8988T (cell line): ENCODE data around the gene MPO.

Experiments used
- DNase-seq: peaks from one replicate; pipeline ENCODE4 v3.0.0; 2011

MPO gene

DNA sequence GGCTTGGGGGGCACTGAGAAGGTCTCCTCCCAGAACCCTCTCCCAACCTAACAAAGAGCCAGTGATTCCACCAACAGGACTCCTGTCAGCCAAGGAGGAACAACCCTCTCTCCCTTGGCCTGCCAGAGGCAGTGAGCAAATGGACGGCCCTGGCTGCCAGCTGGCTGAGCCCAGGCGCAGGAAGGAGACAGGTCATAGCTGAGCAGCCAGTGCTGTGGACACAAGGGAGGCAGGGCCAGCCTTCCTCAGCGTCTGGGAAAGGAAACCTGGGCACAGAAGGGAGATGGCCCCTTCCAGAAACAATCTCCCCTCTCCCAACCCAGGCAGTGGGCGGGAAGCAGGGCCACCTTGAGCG is 2.1 kb downstream of the MPO start:
- DNase-seq: no peak

GRCh38 chr17:58277802-58278595 is 2.7 kb downstream of the MPO start:
- no peak for DNase-seq

GRCh38 chr17:58277107-58277801 is 3.5 kb downstream of the MPO start:
- DNase-seq: no peak

DNA sequence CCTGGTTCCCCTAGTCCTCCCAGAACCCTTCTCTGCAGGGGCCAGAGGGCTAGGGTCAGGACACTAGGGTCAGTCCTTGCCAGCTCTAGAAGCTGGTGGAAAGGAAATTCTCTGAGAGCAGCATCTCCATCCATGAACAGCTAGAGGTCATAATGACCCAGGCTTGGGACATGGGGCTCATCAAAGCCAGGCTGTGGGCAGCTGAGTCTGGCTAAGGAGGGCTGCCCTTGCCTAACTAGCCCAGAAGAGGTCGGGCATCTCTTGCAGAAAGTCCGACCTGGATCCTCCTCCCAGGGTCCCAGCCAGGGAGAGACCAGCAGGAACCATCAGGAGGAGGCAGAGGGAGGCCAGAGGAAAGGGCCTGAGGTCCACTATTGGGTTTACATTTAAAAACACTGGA is 4.3 kb downstream of the MPO start:
- no peak for DNase-seq

- DNase-seq: no peak
Observed at GRCh38 chr17:58275417-58275816, 5.3 kb downstream of the MPO start.

DNA sequence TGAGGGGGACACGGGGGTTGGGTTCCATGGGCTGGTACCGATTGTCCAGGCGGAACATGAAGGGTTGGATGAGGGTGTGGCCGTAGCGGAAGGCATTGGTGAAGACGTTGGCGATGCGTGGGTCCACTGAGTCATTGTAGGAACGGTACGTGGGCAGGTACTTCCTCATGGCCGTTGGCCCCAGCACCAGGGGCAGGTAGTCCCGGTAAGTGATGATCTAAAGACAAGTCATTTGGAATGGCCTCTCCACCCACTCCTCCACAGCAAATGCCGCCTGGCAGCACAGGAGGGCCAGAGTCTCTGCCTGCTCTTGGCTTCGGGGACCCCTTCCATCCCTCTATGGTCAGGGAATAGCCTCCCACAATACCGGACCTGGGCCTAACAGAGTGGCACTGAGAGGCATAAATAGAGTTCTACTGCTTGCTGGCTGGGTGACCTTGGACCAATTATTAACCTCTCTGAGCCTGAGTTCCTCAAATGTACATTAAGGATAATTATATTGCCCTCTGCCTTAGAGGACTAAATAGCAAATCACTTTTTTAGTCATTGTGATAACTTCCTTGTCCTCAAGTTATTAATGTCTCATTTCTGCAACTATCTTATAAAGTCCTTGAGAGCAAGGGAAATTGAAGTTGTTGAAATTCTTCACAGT is 7.2 kb downstream of the MPO start:
- DNase-seq: no peak

DNA sequence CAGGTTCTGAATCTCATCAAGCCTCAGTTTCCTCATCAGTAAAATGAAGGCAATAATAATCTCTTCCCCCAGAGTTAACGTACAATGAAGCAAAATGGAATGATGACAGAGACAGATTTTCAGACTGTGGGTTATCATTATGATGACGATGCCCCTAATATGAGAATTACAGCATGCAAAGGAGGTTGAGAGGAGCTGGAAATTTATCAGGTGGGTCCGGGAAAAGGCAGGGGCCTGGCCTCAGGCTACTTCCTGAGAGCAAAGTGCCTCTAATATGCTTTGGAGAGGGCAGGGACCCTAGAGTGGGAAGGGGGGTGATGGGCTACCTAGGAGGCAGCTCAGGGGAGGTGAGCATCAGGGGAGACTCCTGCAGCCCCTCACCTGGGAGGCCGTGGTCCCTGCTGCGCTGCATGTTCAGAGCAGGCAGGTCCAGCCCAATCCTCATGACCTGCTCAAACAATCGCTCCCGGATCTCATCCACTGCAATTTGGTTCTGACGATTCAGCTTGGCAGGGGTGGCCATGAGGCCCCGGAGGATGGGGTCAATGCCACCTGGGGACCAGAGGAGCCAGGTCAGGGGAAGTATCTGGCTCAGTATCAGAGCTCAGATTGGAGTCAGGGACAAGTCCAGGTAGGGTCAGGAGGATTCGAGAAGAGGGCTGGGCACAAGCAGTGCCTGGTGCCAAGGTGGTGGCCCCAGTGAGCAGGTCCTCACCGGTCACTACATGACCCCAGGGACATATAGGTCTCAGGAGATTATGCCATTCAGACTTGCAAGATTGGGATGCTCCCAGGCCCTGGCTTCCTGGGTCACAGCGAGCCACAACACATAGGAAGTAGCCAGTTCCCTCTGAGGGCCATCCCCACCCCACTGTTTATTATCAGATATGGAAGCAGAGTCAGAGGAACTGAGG is 8.1 kb downstream of the MPO start:
- DNase-seq: no peak

- no peak for DNase-seq
Observed at GRCh38 chr17:58271216-58271931, 9.4 kb downstream of the MPO start.

DNA sequence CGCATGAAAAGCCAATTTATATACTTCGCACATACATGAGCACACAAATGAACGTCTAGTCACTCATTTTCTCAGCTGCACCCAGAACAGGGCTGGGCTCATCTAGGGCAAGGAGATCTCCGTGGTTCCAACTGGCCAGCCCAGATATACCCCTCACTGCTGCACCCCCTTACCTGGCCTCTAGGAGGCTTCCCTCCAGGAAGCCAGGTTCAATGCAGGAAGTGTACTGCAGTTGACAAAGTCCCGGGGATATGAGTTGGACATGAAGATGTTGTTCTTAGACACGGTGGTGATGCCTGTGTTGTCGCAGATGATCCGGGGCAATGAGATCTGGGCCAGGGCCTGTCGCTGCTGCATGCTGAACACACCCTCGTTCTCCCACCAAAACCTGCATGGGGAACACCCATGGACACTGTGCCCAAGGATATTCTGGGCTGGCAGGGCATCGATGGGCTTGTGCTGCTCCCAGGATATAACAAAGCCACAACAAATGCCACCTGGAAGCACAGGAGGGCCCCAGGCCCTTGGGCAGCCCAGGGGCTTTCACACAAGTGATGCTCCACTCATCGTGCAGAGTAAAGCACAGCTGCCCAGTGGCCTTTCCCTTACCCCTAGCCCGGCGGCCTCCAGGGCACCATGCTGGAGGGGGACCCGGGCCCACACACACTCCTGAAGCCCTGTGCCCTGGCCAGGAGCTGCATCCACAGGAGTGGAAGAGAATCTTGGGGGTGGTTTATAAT is 10.1 kb downstream of the MPO start:
- no peak for DNase-seq

DNA sequence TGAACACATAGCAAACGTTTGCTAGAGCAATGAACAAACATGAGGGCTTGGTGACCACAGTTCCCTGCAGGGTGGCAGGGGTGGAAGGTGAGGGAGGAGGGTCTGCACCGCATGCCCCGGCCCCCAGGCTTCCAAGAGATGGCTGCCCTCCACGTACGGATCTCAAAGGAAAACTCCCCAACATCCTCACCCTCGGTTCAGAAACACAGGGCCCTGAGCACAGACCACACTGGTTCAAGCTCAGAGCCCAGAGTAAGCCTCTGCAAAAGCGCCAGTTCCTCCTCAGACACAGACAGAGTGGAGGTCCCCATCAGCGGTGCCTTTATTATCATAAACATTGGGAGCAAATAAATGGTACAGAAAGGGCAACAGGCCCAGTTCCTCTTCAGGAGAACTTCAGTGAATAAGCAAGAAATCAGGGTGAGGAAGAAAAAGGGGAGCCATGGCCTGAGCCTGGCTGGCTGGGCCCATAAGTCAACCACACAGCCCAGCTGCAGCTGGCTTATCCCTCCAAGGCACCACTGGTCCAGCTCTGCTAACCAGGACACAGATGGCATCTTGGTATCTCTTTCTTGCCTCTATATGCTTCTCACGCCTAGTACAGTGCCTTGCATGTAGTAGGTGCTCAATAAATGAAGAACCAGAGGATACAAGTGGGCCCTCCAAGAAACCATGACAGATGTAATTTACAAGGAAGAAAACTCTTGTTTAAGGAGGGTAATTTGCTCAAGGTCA is 11.0 kb downstream of the MPO start:
- no peak for DNase-seq

GRCh38 chr17:58268774-58269556 is 11.8 kb downstream of the MPO start:
- no peak for DNase-seq

- no peak for DNase-seq
Observed at GRCh38 chr17:58268326-58268725, 12.4 kb downstream of the MPO start.

DNA sequence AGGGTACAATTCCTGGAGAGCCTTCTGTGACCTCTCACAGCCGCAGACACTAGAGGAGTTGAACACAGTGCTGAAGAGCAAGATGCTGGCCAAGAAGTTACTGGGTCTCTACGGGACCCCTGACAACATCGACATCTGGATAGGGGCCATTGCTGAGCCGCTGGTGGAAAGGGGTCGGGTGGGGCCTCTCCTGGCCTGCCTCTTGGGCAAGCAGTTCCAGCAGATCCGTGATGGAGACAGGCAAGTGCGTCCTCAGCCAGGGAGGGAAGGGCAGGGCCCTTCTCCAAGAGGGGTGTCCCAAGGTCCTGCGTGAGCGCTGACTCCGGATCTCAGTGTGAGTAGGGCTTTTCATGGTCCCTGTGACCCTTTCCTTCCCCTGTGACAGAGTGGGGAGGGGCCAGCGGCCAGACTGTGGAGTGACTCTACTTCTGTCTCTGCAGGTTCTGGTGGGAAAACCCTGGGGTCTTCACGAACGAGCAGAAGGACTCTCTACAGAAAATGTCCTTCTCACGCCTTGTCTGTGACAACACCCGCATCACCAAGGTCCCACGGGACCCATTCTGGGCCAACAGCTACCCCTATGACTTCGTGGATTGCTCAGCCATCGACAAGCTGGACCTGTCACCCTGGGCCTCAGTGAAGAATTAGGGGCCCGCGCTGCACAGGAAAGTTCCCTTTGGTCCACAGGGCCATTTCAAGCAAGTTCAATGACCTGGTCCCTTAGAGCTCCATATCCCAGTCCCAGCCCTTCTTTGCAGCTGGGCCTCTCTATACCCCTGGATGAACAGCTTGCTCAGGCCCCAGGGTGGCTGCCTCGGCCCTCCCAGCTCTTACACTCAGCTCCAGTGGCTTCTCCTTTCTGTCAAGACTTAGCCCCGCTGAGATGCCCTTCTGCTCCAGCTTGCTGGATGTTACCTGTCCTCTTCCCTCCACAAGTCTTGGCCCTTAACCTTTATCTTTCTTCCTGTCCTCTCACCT is 13.1 kb downstream of the MPO start:
- DNase-seq: no peak

DNA sequence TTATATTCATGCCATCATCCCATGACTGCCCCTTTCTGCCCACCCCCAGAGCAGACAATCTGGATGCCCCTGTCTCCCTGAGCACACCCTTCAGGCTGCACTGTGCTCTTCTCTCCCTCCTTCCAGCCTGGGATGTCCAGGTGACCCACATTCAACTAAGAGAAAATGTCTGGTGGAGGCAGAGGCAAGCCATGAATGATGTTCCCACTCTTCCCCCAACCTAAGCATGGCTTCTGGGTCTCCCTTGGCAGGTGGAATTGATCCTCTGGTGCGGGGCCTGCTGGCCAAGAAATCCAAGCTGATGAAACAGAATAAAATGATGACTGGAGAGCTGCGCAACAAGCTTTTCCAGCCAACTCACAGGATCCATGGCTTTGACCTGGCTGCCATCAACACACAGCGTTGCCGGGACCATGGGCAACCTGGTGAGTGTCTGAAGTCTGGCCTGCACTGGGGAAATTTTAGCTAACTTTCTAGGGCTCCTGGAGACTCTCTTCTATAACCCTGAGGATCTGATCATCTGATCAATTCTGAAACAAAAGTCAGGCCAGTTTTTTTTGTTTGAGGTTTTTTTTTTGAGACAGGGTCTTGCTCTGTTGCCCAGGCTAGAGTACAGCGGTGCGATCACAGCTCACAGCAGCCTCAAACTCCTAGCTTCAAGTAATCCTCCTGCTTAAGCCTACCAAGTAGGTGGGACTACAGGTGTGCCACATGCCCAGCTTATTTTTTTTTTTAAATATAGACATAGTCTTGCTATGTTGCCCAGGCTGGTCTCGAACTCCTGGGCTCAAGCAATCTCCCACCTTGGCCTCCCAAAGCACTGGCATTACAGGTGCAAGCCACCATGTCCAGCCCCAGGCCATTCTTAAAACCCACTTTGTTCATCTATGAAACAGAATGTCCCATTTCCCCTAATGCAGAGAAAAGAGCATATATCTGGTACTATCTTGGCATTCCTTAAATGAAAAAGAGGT is 14.5 kb downstream of the MPO start:
- no peak for DNase-seq

- no peak for DNase-seq
Observed at GRCh38 chr17:58265271-58265670, 15.5 kb downstream of the MPO start.

DNA sequence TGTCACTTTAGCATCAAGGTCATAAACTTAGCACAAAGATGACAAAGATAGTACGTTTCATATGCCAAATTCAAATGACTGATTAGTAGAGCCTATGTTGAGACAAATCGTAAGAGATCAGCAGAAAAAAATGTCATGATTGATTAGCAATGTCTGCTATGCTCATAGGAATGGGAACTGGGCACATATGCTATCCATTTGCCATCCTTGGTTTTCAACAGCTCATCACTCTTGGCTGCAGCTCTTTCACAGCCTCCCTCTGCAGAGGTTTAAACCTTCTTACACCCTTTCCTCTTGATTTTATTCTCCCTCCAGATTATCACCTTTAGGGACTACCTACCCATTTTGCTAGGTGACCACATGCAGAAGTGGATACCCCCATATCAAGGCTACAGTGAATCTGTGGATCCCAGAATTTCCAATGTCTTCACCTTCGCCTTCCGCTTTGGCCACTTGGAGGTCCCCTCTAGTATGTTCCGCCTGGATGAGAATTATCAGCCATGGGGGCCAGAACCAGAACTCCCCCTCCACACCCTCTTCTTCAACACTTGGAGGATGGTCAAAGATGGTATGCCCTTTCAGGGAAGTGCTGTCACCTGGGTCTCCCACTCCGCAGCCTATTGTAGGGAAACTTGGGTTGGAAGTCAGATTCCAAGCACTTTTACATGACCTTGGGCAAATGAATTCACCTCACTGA is 16.2 kb downstream of the MPO start:
- no peak for DNase-seq

DNA sequence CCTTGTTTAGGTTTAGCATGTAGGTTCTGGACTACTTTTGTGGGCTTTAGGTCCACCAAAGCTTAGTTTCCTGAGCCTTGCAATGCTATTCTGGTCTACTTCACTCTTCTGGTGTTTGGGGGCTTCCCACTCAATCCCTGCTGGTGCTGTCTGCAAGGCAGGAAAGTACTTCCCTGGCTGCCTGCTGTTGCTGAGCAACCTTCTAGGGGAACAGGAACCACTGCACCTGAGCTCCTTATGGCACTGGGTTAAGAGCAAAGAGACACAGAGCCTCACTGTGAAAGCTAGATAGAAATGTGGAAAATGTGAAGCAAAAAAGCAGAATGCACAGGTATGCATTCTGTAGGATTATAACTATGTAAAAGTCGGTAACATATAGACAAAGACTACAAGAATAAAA is 17.0 kb downstream of the MPO start:
- DNase-seq: no peak
